Stimulated activated effector memory CD8-positive, alpha-beta T cell treated with anti-CD3 and anti-CD28 coated beads, Interleukin-12 subunit alpha, Interleukin-12 subunit beta, amount 100 ng/mL, for 72 hours (primary cell): ENCODE data around the gene HIGD1C.
"Not testable (repeated sequence)": the region's sequence is repeated elsewhere in the genome, so short reads cannot be mapped to it uniquely, and the experiment has no call there.

Experiments
- ATAC-seq: fragments of 150-1000 bp; cut with Tn5 transposase; 2 replicates; pipeline ENCODE4 v1.10.0; 2021
- DNase-seq, 2 donors: peaks; one replicate each; pipeline ENCODE4 v3.0.0; 2021 to 2022; ENCODE audit warnings: low spot score in 2 of 2
- H3K27ac Mint-ChIP-seq: one replicate; pipeline ENCODE4 v1.8.0; 2022; ENCODE audit warnings: mild to moderate bottlenecking, mixed read lengths
- H3K36me3 Mint-ChIP-seq: one replicate; pipeline ENCODE4 v1.8.0; 2022; ENCODE audit warnings: mild to moderate bottlenecking, mixed read lengths
- H3K4me1 Mint-ChIP-seq: one replicate; pipeline ENCODE4 v1.8.0; 2022; ENCODE audit warnings: mixed read lengths
- H3K4me3 Mint-ChIP-seq: one replicate; pipeline ENCODE4 v1.8.0; 2022; ENCODE audit warnings: mild to moderate bottlenecking, mixed read lengths
- H3K9me3 Mint-ChIP-seq: one replicate; pipeline ENCODE4 v1.8.0; 2022; ENCODE audit warnings: mixed read lengths

The HIGD1C gene

DNA sequence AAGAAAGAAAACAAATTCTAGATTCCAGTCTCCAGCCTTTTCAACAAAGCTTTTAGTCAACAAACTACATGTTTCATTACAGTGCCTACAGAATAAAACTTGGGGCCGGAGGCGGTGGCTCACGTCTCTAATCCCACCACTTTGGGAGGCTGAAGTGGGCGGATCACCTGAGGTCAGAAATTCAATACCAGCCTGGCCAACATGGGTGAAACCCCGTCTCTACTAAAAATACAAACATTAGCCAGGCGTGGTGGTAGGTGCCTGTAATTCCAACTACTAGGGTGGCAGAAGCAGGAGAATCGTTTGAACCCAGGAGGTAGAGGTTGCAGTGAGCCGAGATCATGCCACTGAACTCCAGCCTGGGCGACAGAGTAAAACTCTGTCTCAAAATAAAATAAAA lies 62.1 kb downstream of the HIGD1C start:
- peaks cover 11% of the 10 kb centered on the region for H3K36me3 Mint-ChIP-seq
- not testable (repeated sequence) for DNase-seq, H3K27ac Mint-ChIP-seq, H3K9me3 Mint-ChIP-seq, ATAC-seq, H3K4me1 Mint-ChIP-seq, H3K4me3 Mint-ChIP-seq

DNA sequence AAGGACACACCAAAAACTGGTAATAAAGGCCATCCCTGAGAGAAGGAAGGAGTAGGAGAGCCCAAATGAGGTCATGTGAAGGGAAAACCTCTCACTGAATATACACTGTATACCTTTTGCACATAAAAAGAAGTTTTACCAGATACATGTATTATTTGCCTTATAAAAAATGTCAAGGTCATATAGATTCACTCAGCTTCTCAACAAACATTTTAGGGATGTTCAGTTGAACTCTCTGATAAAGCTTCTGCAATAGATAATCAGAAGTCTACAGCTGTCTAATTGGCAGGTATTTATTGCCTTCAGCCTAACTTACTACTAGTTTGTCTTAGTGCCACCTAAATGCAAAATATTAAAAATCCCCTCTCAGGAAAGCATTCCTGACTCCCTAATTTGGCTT lies 65.1 kb downstream of the HIGD1C start:
- H3K27ac Mint-ChIP-seq = no peak overlapping the region
- DNase-seq = no peak
- no peak for ATAC-seq
- H3K9me3 Mint-ChIP-seq = no peaks in the 10 kb centered on the region
- H3K4me3 Mint-ChIP-seq = no peak overlapping the region
- H3K4me1 Mint-ChIP-seq = peaks cover 22% of the 10 kb centered on the region
- H3K36me3 Mint-ChIP-seq = no peaks in the 10 kb centered on the region

DNA sequence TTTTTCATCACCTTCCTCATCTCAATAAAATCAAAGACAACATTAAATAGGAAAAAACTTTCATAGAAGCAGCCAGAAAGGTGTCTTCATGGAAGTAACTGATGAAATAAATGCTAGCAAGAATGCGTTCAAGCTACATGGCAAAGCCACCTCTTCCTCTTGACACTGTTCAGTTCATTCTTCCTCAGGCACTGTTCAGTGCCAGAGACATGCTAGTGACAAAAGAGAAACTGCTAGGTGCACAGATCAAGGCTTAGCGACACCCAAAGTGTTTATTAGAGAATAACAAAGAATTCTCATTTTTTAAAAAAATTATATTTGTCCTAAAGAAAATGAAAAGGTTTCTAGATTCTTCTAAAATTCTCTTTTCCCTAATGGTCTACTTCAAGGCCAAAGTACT lies 66.6 kb downstream of the HIGD1C start:
- H3K27ac Mint-ChIP-seq = no peak overlapping the region
- no peaks in the 10 kb centered on the region for H3K9me3 Mint-ChIP-seq
- DNase-seq (no peak), ATAC-seq (no peak)
- H3K4me3 Mint-ChIP-seq = no peak overlapping the region
- H3K4me1 Mint-ChIP-seq = peaks cover 30% of the 10 kb centered on the region
- no peaks in the 10 kb centered on the region for H3K36me3 Mint-ChIP-seq

DNA sequence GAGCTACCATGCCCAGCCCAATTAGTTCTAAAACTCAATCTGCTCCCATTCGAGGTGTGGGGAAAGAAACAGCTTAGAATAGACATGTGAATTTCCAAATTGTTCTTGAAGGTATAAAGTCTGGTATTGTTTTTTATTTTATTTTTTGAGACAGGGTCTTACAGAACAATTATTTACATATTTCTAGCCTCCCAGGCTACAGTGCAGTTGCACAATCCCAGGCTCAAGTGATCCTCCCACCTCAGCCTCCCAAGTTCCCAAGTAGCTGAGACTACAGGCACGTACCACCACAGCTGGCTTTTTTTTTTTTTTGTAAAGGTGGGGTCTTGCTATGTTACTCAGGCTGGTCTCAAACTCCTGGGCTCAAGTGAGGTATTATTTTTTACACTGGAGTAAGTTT lies 67.6 kb downstream of the HIGD1C start:
- Mint-ChIP-seq H3K9me3 (no peaks in the 10 kb centered on the region), H3K27ac (no peak overlapping the region), H3K36me3 (peaks cover 4% of the 10 kb centered on the region), H3K4me1 (peaks cover 40% of the 10 kb centered on the region), H3K4me3 (no peak overlapping the region)
- ATAC-seq (no peak), DNase-seq (no peak)
